Left lung (tissue), 10 donors: Measurements from ENCODE around the gene DNHD1. TPM values are rescaled to one million over a fixed set of nuclear protein-coding genes. Genes with fewer than 3 reads are reported as not detected.

Experiments
- ATAC-seq: fragments of 200-7000 bp; cut with Tn5 transposase; one replicate; pipeline ENCODE4 v1.9.1; 2020; ENCODE audit warnings: moderate library complexity
- DNase-seq, 4 donors: peaks; one replicate each; pipeline ENCODE4 v3.0.0-alpha.2; 2013 to 2020
- H3K27ac ChIP-seq, 2 donors: fragments of 200-600 bp; sonication (generic) in 1 of 2; one replicate each; pipeline versions ENCODE4 v1.5.0 to v1.8.0; 2020 to 2021
- H3K27me3 ChIP-seq, 2 donors: fragments of 200-600 bp; sonication (generic) in 1 of 2; one replicate each; pipeline versions ENCODE4 v1.5.0 to v1.8.0; 2020 to 2021
- H3K36me3 ChIP-seq, 2 donors: fragments of 200-600 bp; sonication (generic) in 1 of 2; one replicate each; pipeline versions ENCODE4 v1.5.0 to v1.8.0; 2020 to 2021
- H3K4me1 ChIP-seq, 2 donors: fragments of 200-600 bp; one replicate each; pipeline ENCODE4 v1.8.0; 2021
- H3K4me3 ChIP-seq, 2 donors: fragments of 200-600 bp; sonication (generic) in 1 of 2; one replicate each; pipeline versions ENCODE4 v1.5.0 to v1.8.0; 2020 to 2021; ENCODE audit warnings: mild to moderate bottlenecking in 1 of 2
- H3K9me3 ChIP-seq, 2 donors: fragments of 200-600 bp; sonication (generic) in 1 of 2; one replicate each; pipeline versions ENCODE4 v1.5.0 to v1.8.0; 2020 to 2021
- intact Hi-C, 2 donors: fragments of 100-400 bp; cut with DNase I; formaldehyde crosslinking; loops; one replicate each; pipeline versions ENCODE4 v1.11.2 to v1.14.2; 2022
- polyA plus RNA-seq, 6 donors: library from polyadenylated mRNA; unstranded; fragments of 120-200 nt; gene quantifications; one replicate each; pipeline ENCODE4 v1.2.1, GENCODE V29; 2013; ENCODE audit not compliant: insufficient read length in 6 of 6
- total RNA-seq, 2 donors: library from RNA; stranded (reverse); fragmentation: NEBNext Ultra II Directional; extraction: Animal tissue kit (Norgen Biotek cat#: 25700); gene quantifications; one replicate each; pipeline ENCODE4 v1.2.1, GENCODE V29; 2021
- TF ChIP-seq, protein P1 (sequence below), 2 donors: fragments of 200-600 bp; sonication (generic) in 1 of 2; IDR thresholded peaks; one replicate each; pipeline versions ENCODE4 v1.5.0 to v1.8.0; 2021; ENCODE audit warnings: antibody characterized with exemption in 2 of 2
- donor health status: DM: no; HTN: yes; CAD: no.
- donor health status: DM: no; HTN: no; CAD: no.

Gene DNHD1
- total and polyA plus RNA-seq, 8 donors: 7.1 to 18.6 (median 15.5) TPM

DNA sequence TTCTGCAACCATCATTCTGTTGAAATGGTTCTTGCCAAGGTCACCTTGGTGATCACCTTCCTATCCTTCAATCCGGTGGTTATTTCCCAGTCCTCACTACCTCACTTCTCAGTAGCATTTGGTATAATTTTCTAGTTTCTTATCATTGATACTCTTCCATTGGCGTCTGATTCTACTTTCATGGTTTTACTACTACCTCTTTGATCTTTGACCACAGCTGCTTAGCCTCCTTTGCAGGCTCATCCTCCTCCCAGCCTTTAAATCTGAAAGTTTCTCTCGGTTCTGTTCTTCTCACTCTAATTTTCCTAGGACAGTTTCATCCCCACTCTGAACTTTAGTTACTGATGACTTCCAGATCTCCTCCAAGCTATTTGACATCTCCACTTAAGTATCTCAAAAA, 10.8 kb upstream of the DNHD1 start:
- H3K4me1 ChIP-seq: peaks cover 7 to 24% of the 10 kb centered on the region in 2 donors

DNA sequence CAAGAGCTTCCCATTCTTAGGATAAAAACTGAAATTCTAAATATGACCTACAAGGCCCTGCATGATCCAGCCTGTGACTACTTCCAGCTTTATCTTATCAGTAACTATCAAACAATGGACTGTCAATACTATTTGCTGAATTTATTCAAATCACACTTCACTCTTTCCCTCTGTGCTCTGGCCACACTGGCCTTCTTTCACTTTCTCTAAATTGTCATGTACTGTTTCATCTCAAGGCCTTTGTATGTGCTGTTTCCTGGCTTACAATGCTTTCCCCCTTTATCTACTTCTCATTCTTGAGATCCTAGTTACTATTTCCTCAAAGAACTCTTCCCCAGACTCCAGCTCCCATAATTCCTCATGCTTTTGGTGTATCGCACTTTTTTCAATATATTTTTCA, 10.1 kb upstream of the DNHD1 start:
- Histone ChIP-seq H3K4me3 (no peak overlapping the region), H3K27ac (no peak overlapping the region), H3K36me3 (peaks cover 0 to 83% of the 10 kb centered on the region in 2 donors), H3K9me3 (no peaks in the 10 kb centered on the region), H3K27me3 (no peaks in the 10 kb centered on the region), H3K4me1 (peaks cover 5 to 20% of the 10 kb centered on the region in 2 donors)
- ATAC-seq (no peak), DNase-seq (no peak)
- intact Hi-C loops: no loop called here
- TF ChIP-seq, protein P1, sequence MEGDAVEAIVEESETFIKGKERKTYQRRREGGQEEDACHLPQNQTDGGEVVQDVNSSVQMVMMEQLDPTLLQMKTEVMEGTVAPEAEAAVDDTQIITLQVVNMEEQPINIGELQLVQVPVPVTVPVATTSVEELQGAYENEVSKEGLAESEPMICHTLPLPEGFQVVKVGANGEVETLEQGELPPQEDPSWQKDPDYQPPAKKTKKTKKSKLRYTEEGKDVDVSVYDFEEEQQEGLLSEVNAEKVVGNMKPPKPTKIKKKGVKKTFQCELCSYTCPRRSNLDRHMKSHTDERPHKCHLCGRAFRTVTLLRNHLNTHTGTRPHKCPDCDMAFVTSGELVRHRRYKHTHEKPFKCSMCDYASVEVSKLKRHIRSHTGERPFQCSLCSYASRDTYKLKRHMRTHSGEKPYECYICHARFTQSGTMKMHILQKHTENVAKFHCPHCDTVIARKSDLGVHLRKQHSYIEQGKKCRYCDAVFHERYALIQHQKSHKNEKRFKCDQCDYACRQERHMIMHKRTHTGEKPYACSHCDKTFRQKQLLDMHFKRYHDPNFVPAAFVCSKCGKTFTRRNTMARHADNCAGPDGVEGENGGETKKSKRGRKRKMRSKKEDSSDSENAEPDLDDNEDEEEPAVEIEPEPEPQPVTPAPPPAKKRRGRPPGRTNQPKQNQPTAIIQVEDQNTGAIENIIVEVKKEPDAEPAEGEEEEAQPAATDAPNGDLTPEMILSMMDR (IDR thresholded peaks at IDR 0.05): no peak

More for the DNA sequence above, 10.8 kb upstream of the DNHD1 start:
- ATAC-seq (no peak), DNase-seq (no peak)
- Histone ChIP-seq H3K27ac (no peak overlapping the region), H3K36me3 (peaks cover 0 to 78% of the 10 kb centered on the region in 2 donors), H3K9me3 (no peaks in the 10 kb centered on the region), H3K4me3 (no peak overlapping the region), H3K27me3 (no peaks in the 10 kb centered on the region)
- intact Hi-C loops: no loop called here
- TF ChIP-seq, protein P1 (IDR thresholded peaks at IDR 0.05): no peak

DNA sequence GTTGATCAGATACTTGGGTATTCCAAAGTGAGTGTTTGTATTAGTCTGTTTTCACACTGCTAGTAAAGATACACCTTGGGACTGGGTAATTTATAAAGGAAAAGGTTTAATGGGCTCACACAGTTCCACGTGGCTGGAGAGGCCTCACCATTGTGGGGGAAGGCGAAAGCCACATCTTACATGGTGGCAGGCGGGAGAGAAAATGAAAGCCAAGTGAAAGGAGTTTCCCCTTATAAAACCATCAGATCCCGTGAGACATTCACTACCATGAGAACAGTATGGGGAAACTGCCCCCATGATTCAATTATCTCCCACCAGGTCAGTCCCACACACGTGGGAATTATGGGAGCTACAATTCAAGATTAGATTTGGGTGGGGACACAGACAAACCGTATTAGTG, 8.7 kb upstream of the DNHD1 start:
- no peak overlapping the region for H3K4me3 ChIP-seq
- peaks cover 0 to 6% of the 10 kb centered on the region in 2 donors for H3K4me1 ChIP-seq
- H3K36me3 ChIP-seq: peaks cover 0 to 83% of the 10 kb centered on the region in 2 donors
- H3K9me3 ChIP-seq: no peaks in the 10 kb centered on the region
- DNase-seq: no peak
- intact Hi-C loops: no loop called here
- H3K27me3 ChIP-seq: no peaks in the 10 kb centered on the region
- TF ChIP-seq, protein P1 (IDR thresholded peaks at IDR 0.05): no peak
- H3K27ac ChIP-seq: no peak overlapping the region
- ATAC-seq: no peak

DNA sequence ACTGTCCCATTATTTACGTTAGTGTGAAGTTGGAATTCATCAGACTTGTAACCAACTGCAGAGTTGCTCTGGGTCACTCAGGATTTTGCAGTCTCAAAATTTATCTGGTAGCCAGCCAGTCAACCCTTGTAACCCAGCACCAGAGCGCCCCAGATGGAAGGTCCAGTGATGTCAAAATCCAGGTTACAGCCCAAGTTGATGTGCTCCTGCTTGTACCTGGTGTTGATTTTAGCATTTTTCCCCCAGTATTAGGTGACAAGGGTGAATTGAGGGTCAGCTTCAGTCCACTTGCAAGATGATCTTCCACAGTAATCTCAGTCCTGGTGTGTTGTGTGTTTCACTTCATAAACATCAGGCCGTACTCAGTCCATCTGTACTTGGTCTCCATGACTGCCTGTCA, 8.3 kb upstream of the DNHD1 start:
- ATAC-seq (no peak), DNase-seq (no peak)
- peaks cover 0 to 83% of the 10 kb centered on the region in 2 donors for H3K36me3 ChIP-seq
- no peak overlapping the region for H3K27ac ChIP-seq
- H3K4me3 ChIP-seq: no peak overlapping the region
- H3K27me3 ChIP-seq: no peaks in the 10 kb centered on the region
- intact Hi-C loops: no loop called here
- peaks cover 0 to 2% of the 10 kb centered on the region in 2 donors for H3K4me1 ChIP-seq
- TF ChIP-seq, protein P1 (IDR thresholded peaks at IDR 0.05): no peak
- H3K9me3 ChIP-seq: no peaks in the 10 kb centered on the region

DNA sequence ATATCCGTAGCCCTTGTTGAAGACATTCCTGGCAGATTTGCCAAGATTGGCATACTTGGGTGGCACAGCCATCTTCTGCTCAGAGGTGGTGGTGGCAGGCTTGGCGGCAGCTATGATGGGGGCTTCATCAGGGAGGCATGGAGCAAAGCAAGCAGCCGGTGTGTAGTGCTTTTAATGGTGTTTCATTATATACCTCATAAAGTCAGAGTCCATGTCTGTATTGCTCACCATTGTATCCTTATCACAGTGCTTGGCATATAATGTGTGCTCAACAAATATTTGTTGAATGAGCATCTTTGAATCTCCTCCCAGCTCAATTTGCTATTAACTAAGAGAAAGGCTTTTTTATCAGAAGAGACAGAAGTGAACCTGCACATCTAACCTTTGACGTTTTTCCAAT, 7.8 kb upstream of the DNHD1 start:
- H3K27me3 ChIP-seq: no peaks in the 10 kb centered on the region
- no peak overlapping the region for H3K4me3 ChIP-seq
- intact Hi-C loops: no loop called here
- TF ChIP-seq, protein P1 (IDR thresholded peaks at IDR 0.05): no peak
- H3K36me3 ChIP-seq: peaks cover 0 to 82% of the 10 kb centered on the region in 2 donors
- H3K4me1 ChIP-seq: no peaks in the 10 kb centered on the region
- no peak overlapping the region for H3K27ac ChIP-seq
- ATAC-seq (no peak), DNase-seq (no peak)
- no peaks in the 10 kb centered on the region for H3K9me3 ChIP-seq
